HG02943 (cell line): Measurements from ENCODE around the gene ITGA8.
"Not testable (repeated sequence)": the region's sequence is repeated elsewhere in the genome, so short reads cannot be mapped to it uniquely, and the experiment has no call there.

Source experiments
- ATAC-seq: cut with Tn5 transposase; IDR thresholded peaks from one replicate; pipeline ENCODE4 v1.9.1; 2021; ENCODE audit warnings: mild to moderate bottlenecking, low read depth, moderate library complexity; ENCODE audit not compliant: unreplicated experiment

The ITGA8 gene

DNA sequence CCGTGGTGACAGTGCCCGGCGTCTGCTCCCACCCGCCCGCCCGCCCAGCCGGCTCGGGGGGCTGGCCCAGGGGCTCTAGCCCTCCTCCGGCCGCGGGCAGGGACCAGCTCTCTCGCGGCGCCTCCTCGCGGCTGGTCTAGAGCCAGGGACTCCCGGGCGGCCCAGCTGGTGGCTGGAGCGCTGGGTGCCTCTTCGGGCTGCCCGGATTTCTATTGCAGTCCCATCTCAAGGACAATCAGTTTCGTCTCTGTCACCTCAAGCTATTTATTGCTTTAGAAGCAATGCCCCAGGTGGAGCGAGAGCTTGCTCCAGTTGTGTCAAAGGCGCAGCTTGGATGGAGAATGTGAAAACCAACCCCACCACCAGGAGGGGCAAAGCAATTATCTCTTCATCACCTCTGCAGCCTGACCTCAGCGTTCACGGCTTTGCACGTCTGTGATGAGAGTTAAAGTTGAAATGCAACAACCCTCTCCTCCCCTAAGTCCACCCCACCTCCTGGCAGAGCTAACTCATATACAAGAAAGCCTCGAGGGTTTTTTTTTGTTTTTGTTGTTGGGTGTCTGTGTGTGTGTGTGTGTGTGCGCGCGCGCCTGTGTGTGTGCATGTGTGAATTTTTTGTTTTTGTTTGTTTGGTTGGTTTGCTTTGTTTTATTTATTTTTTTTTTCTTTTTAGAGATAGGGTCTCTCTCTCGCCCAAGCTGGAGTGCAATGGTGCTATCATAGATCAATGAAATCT is at the start of gene ITGA8:
ITGA8 (minus strand) TSS at position 24 of the 736 bp plus-strand sequence. CDS start 151 bp downstream, outside the sequence.
- ATAC-seq = no peak

DNA sequence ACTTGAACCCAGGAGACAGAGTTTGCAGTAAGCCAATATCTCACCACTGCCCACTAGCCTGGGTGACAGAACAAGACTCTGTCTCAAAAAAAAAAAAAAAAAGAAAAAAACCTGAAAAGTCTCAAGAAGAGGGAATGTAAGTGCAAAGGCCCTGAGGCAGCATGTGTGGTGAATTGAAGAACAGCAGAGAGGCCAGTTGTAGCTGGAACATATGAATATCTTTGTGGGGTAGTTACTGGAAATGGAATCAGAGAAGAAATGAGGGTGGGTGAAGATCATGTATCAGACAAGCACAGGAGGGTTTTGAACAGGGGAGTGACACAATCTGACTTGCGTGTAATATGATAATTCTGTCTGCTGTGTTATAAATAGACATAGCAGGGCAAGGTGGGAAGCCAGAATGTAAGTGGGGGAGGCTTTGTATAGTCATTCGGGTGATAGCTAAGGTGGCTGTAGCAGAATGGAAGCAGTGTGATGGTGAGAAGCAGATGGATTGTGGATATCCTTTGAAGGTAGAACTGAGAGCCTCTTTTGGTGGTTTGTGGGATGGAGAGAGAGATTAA is 45.3 kb upstream of the ITGA8 start:
- ATAC-seq = no peak

DNA sequence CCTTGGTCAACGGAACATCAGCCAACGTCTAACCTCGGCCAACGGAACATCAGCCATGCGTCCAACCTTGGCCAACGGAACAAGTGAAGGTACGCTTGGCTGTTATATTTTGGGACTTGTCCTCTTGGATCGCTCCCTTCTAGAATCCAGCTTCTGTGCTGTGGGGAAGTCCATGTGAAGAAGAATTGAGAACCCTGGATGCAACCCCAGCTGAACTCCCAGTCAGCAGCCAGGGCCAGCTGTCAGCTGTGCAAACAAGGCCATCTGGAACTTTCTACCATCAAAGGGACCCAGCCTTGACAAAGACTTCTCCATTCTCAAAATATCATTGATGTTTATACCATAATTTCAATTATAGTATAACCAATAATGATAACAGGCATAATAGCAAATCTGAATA is 43.3 kb upstream of the ITGA8 start:
- no peak for ATAC-seq

DNA sequence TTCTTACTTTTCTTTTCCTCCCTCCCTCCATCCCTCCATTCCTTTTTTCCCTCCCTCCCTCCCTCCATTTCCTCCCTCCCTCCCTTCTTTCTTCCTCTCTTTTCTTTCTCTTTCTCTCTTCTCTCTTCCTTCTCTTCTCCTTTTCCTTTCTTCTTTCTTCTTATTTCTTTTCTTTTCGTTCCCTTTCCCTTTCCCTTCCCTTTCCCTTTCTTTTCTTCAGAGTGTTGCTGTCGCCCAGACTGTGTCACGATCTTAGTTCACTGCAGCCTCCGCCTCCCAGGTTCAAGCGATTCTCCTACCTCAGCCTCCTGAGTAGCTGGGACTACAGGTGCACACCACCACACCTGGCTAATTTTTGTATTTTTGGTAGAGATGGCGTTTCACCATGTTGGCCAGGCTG is 42.5 kb upstream of the ITGA8 start:
- ATAC-seq = not testable (repeated sequence)

DNA sequence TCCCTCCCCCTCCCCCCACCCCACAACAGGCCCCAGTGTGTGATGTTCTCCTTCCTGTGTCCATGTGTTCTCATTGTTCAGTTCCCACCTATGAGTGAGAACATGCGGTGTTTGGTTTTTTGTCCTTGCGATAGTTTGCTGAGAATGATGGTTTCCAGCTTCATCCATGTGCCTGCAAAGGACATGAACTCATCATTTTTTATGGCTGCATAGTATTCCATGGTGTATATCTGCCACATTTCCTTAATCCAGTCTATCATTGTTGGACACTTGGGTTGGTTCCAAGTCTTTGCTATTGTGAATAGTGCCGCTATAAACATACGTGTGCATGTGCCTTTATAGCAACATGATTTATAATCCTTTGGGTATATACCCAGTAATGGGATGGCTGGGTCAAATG is 41.5 kb upstream of the ITGA8 start:
- ATAC-seq = not testable (repeated sequence)

DNA sequence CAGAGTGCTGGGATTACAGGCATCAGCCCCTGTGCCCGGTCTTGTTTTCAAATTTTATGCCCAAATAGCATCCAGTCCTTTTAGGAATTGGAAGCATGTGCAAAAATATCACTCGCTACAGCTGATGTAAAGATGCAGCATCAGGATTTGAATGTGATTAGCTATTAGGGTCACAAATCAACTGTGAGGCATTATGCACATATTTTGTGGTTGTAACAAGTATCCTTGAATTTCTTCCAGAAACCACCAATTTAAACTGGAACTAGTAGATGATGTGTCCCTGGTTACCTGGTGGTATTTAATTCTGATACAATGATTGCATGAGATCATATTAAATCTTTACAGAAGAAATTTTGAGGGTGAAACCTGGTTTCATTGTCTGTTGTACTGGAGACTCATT is 41.0 kb upstream of the ITGA8 start:
- no peak for ATAC-seq

DNA sequence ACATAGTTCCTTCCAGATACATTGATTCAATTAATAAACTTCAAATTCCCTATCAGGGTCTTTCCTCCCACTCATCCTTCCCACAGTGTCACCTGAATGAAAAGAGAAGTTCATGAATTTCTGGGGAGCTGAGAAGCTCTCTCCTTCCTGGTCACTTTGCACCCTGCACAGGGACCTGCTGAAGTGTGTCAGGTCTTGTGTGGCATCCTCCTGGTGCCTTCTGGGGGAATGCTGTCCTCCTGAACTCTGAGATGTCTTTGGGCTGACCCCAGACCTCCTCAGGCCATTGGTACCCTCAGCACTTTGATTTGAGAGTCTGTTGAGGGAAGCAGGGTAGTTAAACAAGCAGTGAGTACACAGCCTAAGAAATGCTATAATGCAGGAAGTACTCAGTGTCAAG is 39.5 kb upstream of the ITGA8 start:
- no peak for ATAC-seq

DNA sequence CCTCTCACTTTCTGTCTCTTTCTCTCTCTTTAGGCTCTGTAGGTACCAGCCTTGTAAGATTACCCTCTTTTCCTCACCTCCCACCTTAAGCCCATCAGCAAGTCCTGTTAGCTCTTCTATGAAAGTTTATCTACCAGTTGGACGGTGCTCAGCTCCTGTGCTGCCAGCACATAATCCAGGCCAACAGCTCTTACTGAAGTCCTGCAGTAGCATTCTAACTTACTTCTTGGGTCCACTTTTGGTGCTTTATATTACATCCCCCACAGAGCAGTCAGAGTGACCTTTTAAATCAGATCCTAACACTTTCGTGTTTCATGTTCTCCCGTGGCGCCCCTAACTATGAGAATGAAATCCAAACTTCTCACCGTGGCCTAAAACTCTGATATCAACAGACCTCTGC is 38.9 kb upstream of the ITGA8 start:
- ATAC-seq = no peak

DNA sequence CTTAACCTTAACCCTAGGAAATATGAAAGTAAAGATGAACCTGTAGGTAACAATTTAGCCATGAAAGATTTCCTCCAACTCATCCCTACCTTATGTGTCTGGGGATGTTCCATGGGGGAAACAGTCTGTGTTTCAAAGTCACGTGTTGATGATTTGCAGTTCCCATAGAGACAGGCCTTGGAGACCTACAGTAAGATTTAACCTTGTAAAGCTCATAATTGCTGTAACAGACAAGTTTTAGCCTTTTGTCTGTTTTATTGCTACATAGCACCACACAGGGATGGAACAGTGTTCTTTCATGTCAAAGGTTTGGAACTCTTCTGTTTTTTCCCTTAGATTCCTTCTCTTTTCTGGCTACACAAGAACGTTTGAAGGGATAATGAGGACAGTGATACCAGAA is 35.2 kb upstream of the ITGA8 start:
- ATAC-seq = no peak

DNA sequence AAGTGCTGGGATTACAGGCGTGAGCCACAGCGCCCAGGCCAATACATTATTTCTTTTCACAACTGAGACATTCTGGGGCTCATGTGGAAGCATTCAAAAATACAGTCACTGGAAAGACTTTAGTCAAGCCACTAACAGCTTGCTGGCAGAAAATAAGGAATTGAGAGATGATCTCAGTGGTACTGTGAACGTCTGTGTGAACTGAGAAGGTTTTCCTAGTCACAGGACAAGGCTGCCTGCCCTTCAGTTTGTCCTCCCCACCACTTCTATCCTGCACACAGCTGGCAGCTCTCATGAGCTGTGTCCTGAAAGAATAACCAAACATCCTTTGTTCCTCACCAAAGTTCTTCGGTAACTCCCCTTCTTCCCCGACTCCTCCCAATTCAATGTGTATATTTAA is 31.3 kb upstream of the ITGA8 start:
- ATAC-seq = no peak

DNA sequence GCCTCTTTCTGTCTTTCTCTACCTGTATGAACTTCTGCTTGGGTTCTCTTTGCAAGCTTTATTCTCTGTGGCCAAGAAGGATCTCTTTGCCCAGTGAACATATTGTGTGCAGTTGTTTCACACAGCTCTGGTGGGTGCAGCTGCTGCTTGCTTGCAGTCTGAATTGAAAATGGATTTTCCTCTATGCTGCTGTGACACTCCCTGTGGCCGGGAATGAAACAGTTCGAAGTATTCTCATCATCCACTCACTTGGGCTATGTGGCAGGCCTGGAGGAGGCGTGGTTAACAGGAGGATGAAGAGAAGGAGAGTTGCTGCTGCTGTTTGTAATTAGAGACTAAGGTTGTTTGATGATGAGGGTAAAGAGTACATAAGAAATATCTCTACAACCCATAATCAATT is 28.4 kb upstream of the ITGA8 start:
- no peak for ATAC-seq

DNA sequence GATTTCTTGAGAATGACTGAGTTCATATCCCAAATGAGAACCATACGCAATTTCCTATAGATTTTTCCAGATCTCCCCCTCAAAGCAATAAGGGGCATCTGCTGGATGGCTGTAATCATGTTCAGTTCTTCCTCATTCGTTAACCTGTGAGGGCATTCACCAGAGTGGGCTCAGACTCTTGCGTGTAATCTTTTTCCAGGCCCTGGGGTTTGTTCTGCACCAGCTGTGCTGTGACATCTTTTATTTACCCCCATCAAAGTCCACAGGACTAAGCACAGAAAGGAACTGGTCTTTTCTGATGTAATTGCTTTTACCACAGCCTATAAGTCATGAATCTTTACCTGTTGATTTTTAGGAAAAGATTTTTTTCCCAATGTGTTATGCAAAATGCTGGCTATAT is 27.9 kb upstream of the ITGA8 start:
- no peak for ATAC-seq

DNA sequence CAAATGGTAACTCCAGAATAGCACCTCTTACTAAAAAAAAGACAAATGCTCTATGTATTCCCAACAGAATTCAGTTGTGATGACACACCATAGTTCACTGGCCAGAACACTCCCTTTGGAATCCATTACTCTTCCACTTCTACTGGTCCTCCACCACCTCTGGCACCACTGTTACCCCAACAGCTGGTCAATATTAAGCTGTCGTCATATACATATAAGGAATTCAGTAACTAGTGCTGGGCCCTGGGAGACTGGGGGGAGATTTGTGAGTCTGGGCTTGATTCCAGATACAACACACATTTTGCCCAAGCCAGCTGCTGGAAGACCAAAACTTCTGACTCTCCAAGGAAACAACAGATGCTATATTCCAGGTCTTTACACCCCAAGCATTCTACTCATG is 26.0 kb upstream of the ITGA8 start:
- ATAC-seq = no peak

DNA sequence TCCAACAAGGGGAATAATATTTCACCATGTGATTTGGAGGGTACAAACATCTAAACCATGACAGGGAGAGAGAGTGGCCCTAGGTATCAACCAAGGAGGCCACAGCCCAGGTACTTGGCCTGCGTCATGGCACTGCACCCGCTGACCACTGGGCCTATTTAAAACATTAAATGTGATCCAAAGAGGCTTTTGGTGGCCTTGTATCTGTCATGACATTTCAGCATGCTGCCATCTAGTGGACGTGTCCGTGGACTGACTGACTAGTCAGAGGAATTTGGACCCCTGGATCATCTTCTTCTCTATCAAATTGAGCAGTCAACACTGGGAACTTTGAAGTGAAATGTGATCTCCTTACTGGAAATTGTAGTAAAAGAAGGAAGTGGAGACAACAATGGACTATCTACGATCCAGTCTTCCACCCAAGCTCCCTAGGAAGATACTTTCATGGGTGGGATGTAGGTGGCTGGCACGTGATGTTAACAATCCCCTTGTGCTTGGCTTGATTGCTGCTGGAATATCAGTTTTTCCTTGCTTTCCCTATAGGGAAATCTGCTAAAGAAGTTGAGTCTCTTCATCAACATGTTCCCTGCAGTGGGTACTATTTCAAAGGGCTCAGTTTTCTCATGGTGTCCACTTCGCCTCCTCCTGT is 24.6 kb upstream of the ITGA8 start:
- peak; percentile 74 for ATAC-seq

DNA sequence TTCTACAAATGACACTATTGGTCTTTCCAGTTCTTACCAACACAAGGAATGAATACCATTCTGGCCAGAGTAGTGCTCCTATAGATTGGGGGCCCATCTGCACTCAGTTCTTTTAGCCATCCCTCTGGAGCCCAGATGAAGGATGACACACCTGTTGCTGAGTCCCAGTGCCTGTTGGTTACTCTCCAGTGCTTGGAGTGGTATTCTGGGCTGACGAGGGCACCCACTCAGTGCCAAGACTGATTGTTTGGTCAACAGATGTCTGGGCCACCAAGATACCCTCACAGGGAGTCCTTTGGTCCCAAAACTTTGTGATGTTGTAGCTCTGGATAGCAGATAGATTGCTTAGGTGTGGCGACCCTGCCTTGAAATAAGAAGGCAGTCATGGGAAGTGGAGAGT is 23.7 kb upstream of the ITGA8 start:
- ATAC-seq = no peak

DNA sequence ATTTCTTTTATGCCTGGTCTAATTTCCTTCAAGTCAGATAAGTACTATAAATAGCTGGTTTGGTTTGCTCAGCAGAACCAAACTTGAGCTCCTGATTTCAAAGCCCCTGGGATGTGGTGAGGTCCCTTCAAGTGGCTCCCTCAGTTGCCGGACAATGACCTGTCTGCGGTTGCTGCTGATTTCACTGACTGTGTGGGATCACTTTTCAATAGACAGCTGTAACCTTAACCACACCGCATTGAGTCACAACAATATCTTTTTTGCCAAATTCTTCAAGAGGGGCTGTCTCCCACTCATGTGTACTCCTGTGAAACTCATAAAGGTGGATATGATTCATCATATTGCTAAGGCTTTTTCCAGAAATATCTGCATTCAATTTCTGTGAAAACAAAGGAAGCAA is 23.1 kb upstream of the ITGA8 start:
- no peak for ATAC-seq

DNA sequence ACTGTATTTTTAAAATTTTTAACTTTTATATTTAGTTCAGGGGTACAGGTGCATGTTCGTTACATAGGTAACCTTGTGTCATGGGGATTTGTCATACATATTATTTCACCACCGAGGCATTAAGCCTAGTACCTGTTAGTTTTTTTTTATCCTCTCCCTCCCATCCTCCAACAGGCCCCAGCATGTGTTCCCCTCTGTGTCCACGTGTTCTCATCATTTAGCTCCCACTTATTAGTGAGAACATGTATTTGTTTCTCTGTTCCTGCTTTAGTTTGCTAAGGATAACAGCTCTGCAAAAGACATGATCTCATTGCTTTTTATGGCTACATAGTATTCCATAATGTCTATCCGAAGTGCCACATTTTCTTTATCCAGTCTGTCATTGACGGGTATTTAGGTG is 22.4 kb upstream of the ITGA8 start:
- ATAC-seq = no peak

DNA sequence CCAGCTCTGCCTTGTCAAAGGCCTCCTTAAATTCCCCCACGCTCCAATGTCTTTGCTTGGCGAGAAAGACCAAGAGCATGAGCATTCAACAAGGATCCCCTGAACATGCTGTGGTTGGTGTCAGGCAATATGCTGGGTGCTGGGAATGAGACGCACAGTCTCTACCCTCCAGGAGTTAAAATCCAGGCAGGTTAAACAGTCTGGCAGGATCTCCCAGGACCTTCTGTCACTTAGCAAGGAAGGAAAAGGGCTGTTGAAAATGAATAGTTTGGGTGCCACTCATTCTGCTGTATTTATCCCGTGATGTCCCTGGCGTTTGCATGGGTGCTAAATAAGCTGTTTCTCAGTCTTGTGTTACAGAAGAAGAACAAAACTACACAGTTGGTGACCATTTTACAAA is 21.9 kb upstream of the ITGA8 start:
- no peak for ATAC-seq

DNA sequence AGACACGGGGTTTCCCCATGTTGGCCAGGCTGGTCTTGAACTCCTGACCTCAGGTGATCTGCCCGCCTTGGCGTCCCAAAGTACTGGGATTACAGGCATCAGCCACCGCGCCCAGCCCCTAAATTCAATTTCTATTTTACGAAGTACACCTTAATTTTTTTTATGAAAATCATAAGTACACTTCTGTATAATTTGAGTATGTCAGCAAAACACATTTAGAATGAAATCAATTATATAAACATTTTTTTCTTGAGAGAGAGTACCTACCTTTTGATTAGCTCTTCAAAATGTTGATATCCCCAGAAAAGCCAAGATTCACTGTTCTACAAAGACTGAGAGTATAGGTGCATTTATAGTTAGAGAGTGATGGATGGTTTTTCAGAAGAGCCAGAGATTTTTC is 20.5 kb upstream of the ITGA8 start:
- ATAC-seq = no peak

DNA sequence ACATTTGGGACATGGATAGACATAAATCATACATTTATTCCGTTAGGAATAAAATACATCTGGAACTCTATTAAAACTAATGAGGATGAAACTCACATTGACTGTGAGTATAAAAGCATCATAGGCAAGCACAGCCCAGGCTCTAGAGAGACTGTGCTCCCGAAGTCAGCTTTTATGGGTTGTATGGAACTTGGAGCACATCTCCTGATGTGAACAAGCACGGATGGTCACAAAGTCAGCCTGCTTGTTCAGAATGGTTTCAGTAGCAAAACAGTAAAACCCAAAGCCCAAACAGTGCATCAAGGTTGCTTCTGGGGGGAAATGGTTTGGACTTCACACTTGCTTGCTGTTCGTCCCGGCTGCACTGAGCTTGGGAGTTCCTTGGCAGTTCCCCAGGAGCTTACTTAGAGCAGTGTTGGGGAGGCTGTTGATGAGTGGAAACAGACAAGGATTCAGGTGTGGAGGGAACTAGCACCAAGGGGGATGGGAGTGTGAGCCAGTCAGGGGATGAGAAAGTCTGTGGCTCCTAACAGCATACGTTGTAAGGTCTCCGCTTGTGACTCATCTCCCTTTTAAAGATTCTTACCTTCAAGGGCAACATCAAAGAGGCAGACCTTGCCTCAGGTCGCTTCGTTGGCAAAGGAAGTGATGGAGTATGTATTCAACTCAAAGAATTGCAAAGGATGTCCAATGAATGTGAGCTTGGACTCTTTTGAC is 19.7 kb upstream of the ITGA8 start:
- ATAC-seq = no peak

DNA sequence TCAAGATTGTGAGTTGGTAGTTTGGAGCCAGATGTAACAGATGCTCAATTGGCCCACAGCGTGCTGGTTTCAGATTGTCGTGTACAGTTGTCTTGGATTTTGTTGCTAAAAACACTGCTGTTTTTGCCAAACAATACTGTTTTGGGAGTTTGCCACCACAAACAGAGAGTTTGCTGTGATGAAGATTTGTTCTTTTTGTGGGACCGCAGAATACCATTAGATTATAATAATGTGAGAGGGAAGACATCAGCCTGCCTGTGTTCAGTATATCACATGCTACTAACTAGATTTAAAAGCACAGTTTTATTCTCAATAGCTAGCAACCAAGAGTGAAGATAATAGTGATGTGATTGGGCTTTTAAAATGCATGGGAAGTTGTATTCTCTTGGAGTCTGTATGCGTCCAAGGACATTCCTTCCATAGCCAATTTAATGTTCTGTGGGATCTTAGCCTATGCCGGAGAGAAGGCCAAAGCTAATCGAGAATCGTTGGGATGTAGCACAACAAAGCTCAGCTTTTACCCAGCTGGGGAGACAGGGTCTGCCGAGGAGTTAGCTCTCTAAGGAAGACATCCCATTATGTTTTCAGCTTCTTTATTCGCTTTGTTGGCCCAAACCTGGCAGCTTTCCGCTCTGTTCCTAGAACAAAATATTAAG is 18.7 kb upstream of the ITGA8 start:
- ATAC-seq = no peak
